Activated naive CD4-positive, alpha-beta T cell treated with anti-CD3 and anti-CD28 coated beads, Interleukin-2, amount 50 U/mL, for 16 hours (primary cell): ENCODE results near the gene TRABD2A.
A peak's percentile ranks its signal among the peaks of the same experiment; 100 is the strongest.
"Not testable (repeated sequence)": the region's sequence is repeated elsewhere in the genome, so short reads cannot be mapped to it uniquely, and the experiment has no call there.

ENCODE experiments used
- DNase-seq: peaks from one replicate; pipeline ENCODE4 v3.0.0-alpha.2; 2020

TRABD2A gene

DNA sequence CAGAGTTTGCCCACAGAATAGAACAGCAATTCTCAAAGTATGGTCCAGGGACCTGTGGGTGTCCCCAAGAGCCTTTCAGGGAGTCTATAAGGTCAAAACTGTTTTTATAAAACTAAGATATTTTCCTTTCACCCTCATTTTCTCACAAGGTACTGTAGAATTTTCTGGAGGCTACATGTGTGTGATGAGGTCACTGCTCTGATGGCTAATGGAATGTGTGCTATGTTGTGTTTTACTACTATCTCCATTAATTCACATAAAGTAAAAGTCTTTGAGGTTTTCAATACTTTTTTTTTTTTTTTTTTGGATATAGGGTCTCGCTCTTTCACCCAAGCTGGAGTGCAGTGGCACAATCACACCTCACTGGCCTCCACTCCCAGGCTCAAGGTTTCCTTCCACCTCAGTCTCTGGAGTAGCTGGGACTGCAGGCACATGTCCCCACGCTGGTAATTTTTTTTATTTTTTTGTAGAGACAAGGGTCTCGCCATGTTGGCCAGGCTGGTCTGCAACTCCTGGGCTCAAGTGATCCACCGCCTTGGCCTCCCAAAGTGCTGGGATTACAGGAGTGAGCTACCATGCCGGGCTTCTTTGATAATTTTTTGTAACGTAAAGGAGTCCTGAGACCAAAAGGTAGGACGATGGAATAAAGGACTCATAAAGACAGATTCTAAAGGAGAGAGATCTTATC lies 1.8 kb downstream of the TRABD2A start:
- no peak for DNase-seq

DNA sequence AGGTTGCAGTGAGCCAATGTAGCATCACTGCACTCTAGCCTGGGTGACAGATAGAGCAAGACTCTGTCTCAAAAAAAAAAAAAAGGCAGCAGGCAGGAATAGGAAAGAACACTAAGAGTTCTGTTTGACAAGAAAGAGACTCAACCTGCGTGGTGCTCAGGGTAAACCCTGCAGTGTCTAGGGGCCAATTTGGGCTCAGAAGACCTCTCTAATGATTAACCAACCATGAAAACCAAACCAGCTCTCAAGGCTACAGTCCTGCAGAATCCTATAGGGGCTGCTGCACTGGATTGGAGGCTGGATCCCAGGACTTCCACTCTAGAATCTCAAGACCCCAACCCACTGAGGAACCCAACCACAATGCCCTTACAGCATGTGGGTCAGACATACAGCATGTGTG lies 2.4 kb downstream of the TRABD2A start:
- DNase-seq, result no peak

DNA sequence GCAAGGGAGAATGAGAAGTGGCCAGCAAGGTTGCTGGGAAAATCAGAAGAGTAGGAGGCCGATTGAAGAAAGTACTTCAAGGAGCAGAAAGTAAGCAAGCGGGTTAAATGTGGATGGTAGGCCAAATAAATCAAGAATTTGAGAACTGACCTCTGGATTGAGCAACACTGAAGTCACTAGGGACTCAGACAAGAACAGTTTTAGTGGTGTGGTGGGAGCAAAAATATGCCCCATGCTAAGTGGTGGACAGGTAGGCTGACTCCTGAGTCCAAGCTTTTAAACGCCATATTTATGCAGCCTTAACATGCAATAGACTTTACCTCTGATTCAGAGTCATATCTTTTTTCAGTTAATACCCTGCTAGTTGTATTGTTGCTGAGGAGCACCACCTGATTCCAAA lies 4.5 kb downstream of the TRABD2A start:
- no peak for DNase-seq

DNA sequence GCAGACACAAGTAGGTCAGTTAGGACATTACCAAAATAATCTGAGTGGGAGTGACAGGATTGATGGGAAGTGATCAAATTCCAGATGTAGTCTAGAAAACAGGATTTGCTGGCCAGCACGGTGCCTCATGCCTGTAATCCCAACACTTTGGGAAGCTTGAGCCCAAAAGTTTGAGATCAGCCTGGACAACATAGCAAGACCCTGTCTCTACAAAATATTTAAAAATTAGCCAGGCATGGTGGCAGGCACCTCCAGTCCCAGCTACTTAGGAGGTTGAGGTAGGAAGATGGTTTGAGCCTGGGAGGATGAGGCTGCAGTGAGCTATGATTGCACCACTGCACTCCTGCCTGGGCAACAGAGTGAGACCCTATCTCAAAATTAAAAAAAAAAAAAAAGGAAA lies 5.3 kb downstream of the TRABD2A start:
- not testable (repeated sequence) for DNase-seq

DNA sequence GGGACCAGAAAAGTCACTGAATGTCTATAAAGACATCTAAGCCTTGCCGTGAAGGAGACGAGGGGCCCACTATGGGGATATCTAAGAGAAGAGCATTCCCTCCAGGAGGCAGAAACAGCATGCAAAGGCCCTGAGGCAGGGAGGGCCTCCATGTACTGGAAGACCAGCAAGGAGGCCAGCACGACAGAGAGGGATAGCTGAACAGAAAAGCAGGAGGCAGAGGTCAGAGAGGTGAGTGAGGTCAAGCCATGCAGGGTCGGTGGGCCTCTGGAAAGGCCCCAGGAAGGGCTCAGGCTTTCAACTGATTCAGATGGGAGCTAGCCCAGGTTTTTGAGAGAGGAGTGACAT lies 5.7 kb downstream of the TRABD2A start:
- DNase-seq, result no peak

DNA sequence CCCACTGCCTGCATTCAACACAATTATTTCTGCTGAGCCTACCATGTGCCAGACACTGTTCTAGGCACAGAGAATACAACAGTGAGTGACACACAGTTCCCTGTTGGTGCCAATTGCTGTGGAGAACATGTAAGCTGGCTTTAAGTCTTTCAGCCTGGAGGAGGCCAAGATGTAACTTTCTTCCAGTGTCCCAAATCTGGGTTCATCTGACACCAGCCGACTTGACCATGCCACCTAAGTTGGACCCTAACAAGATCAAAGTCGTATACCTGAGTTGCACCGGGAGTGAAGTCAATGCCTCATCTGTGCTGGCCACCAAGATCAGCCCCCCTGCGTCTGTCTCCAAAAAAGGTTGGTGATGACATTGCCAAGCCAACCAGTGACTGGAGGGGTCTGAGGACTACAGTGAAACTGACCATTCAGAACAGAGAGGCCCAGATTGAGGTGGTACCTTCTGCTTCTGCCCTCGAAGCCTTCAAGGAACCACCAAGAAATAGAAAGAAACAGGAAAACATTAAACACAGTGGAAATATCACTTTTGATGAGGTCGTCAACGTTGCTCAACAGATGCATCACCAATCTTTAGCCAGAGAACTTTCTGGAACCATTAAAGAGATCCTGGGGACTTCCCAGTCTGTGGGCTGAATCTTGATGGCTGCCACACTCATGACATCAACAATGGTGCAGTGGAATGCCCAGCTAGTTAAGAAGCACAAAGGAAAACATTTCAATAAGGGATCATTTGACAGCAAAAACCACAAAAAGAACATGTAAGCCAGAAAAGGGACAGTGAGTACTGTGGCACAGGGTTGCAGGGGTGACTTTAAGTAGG lies 6.3 kb downstream of the TRABD2A start:
- DNase-seq, result no peak

DNA sequence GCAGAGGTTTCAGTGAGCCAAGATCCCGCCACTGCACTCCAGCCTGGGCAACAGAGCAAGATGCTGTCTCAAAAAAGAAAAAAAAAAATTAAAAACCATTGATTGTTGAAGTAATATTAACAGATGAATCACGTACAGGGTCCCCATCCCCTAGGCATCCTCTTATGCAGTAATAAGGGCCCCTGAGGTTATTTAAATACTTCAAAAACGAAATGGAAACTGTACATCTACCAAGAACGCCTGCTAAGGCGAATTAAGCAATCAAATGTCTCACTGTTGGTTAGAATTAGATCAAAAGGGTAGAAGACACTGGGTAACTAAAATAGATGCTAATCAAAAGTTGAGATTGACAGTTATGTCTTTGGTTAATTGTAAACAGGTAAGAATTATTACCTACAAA lies 7.5 kb downstream of the TRABD2A start:
- DNase-seq, result no peak

DNA sequence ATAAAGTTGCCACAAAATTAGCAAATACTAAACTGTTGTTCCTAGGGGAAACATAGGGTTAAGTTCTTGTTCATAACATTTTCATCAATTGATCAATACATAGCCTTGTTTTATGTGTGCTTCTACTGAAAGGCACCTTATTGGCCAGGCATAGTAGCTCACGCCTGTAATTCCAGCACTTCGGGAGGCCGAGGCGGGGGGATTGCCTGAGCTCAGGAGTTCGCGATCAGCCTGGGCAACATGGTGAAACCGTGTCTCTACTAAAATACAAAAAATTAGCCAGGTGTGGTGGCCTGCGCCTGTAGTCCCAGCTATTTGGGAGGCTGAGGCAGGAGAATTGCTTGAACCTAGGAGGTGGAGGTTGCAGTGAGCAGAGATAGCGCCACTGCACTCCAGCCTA lies 8.2 kb downstream of the TRABD2A start:
- DNase-seq, result not testable (repeated sequence)

- no peak for DNase-seq
Observed at GRCh38 chr2:84870306-84870705, 10.6 kb downstream of the TRABD2A start.

- not testable (repeated sequence) for DNase-seq
Observed at GRCh38 chr2:84868327-84868726, 12.6 kb downstream of the TRABD2A start.

GRCh38 chr2:84866122-84866521 lies 14.8 kb downstream of the TRABD2A start:
- DNase-seq, result no peak

DNA sequence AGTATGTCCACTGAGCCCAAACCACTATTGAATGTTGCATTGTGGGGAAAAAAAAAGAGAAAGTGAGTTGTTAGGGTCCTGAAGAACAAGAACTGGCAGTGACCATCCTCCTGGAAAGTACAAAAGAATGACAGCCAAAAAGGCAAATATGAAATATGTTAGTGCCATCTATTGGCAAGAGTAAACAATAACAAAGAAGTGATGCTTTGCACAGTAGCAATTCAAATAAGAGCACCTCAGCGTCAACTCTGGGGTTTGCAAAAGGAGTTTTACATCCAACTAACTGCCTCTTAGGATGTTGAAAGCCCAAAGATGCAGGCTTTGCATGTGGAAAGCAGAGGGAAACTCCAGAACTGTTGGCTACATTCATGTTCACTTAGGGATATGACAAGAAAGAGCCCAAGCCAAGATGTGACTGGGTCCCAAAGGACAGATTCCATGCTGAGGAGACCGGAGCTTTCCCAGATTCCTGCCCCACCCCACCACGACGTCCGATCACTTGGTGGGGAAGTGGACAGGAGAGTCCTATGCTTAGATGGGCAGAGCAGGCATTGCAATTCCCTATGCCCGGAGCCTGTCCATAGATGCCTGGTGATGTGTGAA lies 15.6 kb downstream of the TRABD2A start:
- no peak for DNase-seq

GRCh38 chr2:84862006-84862405 lies 18.9 kb downstream of the TRABD2A start:
- no peak for DNase-seq

- no peak for DNase-seq
Observed at GRCh38 chr2:84861539-84861938, 19.3 kb downstream of the TRABD2A start.

GRCh38 chr2:84858937-84859336 lies 21.9 kb downstream of the TRABD2A start:
- DNase-seq, result no peak

GRCh38 chr2:84858123-84858522 lies 22.8 kb downstream of the TRABD2A start:
- no peak for DNase-seq

- DNase-seq, result no peak
Observed at GRCh38 chr2:84857566-84857965, 23.3 kb downstream of the TRABD2A start.

DNA sequence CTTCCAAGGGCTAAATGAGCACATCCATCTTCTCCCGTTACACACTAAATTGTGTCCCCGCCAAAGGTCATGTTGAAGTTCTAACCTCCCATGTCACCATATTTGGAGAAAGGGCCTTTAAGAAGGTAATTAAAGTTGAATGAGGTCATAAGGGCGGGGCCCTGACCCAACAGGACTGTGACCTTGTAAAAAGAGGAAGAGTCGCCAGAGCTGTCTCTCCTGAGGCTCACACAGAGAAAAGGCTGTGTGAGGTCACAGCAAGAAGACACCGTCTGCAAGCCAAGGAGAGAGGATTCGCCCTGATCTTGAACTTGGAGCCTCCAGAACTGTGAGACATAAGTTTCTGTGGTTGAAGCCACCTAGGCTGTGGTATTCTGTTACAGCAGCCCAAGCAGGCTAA lies 24.1 kb downstream of the TRABD2A start:
- DNase-seq, result peak; percentile 42

GRCh38 chr2:84855731-84856130 lies 25.2 kb downstream of the TRABD2A start:
- DNase-seq, result peak; percentile 33

DNA sequence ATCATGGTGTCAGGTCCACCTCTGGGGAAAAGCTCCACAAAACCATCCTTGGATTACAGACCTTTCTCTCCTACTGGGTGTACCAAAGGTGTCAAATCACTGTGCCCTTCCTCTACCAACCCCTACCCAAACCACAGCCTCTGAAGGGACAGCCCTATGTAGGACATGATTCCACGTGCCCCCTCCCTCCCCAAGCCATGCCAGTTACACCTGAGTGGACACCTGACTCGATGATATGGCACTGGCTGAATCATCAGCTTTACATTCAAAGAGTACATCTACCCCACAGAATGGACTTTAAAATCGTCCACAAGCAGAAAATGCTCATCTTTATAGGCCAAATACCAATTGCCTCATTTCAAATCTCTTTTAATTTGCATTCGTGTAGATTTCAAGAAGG lies 26.0 kb downstream of the TRABD2A start:
- DNase-seq, result no peak

- DNase-seq, result no peak
Observed at GRCh38 chr2:84851876-84852275, 29.0 kb downstream of the TRABD2A start.

GRCh38 chr2:84850471-84850870 lies 30.4 kb downstream of the TRABD2A start:
- DNase-seq, result no peak

- peak; percentile 38 for DNase-seq
Observed at GRCh38 chr2:84849271-84849952, 31.5 kb downstream of the TRABD2A start.
